ENCODE results near the gene PLCD3.

Gene PLCD3

GRCh38 chr17:45060382-45060796 lies 71.9 kb downstream of the PLCD3 start:
- no peak for TF ChIP-seq CTCF (IDR thresholded peaks at IDR 0.05; ENCODE audit: low read depth, low read length)
- DNase-seq (ENCODE audit: extremely low read depth, low read depth) = no peak

All from AG09319 (cell line).